Measurements from ENCODE around the gene ISL2. TPM values are rescaled to one million over a fixed set of nuclear protein-coding genes. Genes with fewer than 3 reads are reported as not detected.

The ISL2 gene
- total RNA-seq, 1 donor from 2014 or later, result not detected

DNA sequence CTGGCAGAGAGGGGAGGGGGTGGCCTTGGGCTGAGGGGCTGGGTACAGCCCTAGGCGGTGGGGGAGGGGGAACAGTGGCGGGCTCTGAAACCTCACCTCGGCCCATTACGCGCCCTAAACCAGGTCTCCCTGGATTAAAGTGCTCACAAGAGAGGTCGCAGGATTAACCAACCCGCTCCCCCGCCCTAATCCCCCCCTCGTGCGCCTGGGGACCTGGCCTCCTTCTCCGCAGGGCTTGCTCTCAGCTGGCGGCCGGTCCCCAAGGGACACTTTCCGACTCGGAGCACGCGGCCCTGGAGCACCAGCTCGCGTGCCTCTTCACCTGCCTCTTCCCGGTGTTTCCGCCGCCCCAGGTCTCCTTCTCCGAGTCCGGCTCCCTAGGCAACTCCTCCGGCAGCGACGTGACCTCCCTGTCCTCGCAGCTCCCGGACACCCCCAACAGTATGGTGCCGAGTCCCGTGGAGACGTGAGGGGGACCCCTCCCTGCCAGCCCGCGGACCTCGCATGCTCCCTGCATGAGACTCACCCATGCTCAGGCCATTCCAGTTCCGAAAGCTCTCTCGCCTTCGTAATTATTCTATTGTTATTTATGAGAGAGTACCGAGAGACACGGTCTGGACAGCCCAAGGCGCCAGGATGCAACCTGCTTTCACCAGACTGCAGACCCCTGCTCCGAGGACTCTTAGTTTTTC lies 4.9 kb downstream of the ISL2 start:
- no peak for DNase-seq (ENCODE audit: low spot score)

- DNase-seq (ENCODE audit: low spot score), result no peak
These were observed 5.4 kb downstream of the ISL2 start for GRCh38 chr15:76342058-76342381.

GRCh38 chr15:76342382-76343201 lies 6.0 kb downstream of the ISL2 start:
- no peak for DNase-seq (ENCODE audit: low spot score)

DNA sequence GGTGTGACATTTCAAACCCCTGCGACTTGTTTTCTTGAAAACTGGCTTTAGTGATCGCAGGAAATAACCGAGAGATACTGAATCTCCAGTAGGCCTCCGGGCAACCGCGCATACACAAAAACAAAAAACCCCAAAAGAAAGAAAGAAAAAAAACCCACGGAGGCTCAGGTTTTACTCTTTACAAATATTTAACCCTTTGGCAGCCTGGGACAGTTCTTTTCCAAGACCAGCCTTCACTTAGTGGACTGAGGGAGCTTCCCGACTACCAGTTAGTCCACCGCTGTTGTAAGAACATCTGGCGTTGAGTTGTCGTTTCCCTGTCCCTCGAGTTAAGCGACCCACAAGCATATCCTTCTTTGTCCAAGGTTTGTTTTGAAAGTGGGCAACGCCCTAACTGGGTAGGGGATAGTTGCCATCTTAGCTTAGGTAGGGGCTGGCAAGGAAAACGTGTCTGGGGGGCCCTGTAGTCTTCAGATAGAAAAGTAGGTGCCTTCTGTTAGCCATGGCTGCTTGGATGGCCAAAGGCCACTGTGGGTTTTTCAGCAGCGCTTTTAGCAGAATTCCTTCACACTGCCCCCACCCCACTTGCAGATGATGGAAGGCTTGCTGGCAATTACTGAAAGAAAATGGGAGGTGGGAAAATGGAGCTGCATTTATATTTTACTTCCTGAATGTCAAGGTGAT lies 6.9 kb downstream of the ISL2 start:
- no peak for DNase-seq (ENCODE audit: low spot score)

DNA sequence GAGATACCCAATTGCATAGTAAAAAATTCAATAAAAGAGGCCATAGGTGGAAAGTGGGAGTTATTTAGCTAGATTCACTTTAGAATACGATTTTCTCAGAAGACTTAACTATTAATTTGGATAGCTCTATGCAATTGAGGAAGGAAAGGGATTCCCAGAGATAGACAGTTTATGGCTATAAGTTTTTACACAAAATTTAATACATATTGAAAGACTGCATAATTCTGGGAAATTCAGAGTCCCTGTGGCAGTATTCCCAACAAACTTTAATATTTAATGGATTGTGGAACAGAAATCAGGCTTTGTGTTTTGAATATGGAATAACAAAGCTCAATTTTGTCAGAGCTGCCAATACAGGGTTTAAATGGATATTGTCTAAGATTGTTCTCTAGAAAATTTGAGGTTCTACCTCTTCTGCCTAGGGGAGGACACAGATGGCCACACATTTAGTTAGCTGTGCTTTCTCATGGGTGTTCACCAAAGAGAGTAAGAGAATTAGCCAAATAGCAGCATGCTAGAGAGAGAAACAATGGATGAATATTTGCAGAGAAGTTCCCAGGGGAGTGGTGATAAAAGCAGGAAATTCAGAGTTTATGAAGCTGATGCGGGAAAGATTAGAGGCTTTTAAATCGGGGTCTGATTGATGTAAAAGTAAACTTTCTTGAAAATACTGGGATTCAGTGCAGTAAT lies 8.5 kb downstream of the ISL2 start:
- DNase-seq (ENCODE audit: low spot score), result no peak

DNA sequence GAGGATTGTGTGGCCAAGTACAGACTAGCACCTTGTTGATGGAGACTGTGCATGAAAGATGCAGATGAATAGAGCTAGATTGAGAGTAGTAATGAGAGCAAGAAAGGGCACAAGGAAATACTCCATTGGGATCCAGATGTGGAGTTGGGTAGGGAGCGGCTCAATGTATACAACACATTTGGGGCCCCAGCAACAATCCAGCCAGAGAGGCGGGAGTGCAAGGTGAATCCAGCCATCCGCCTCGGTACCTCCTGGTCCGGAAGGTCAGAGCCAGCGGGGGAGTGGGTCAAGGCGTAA lies 9.0 kb downstream of the ISL2 start:
- DNase-seq (ENCODE audit: low spot score), result no peak

GRCh38 chr15:76345880-76346668 lies 9.5 kb downstream of the ISL2 start:
- DNase-seq (ENCODE audit: low spot score), result no peak

GRCh38 chr15:76346669-76347481 lies 10.3 kb downstream of the ISL2 start:
- DNase-seq (ENCODE audit: low spot score), result no peak

DNA sequence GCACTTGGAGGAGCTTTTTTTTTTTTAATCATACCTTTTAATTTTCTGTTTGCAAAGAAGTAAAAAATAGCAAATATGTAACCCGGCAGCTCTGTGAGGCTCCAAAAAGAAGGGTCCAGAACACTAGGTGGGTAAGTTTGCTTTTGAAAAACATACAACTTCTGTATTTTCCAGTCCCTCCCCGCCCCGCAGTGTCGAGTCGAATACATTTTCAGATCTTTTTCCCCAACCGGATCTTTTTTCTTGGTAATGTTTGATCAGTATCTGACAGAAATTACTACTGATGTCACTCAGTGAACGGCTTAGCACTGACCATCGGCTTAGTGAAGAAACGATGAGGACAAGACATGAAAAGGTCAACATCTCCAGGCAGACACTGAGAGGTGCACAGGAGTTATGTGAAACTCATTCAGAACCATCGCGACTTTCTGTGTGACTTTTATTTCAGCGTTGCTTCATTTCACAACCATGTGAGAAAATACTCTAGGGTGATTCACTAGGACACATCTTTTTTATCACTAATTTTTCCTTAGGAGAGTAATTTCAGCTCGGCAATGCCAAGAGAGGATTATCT lies 11.0 kb downstream of the ISL2 start:
- no peak for DNase-seq (ENCODE audit: low spot score)

GRCh38 chr15:76349301-76350070 lies 12.9 kb downstream of the ISL2 start:
- DNase-seq (ENCODE audit: low spot score), result no peak

GRCh38 chr15:76353023-76353577 lies 16.5 kb downstream of the ISL2 start:
- DNase-seq (ENCODE audit: low spot score), result no peak

DNA sequence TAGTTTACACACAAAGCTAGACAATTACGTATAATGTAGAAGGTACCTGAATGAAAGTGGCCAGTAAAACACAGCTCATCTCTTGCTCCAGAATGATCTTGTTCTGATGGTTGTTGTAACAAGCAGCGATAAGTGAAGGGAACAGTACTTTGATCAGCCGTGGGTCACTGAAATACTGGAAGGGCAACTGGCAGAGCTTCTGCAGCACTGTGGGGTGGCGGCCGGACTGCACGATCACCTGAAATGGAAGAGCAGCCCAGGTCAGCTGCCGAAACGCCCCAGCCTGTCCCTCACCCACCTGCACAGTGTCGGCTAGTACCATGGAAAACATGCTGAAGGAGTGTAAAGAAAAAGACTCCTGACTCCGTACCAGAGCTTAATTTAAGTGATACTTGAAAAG lies 17.3 kb downstream of the ISL2 start:
- no peak for DNase-seq (ENCODE audit: low spot score)

GRCh38 chr15:76354823-76355440 lies 18.4 kb downstream of the ISL2 start:
- DNase-seq (ENCODE audit: low spot score), result no peak

- no peak for DNase-seq (ENCODE audit: low spot score)
These were observed 21.9 kb downstream of the ISL2 start for GRCh38 chr15:76358453-76358852.

DNA sequence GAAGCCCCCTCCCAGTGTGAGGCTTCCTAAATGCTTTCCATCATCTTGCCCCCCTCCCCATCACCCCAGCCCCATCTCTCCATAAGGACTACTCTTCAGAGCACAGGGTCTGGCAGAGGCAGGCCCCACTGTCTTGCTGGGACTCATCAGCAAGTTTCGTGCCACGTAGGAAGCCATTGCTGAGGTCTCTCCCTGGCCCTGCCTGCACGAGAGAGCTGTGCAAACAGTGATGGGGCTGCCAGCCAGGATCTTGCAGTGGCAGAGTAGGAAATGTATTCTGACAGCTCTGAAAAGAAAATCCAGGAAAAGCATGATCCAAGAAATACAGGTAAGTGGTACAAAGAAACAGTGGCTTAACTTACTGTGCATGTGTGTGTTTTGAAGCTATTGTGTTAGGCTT lies 22.6 kb downstream of the ISL2 start:
- no peak for DNase-seq (ENCODE audit: low spot score)

GRCh38 chr15:76360416-76360815 lies 23.8 kb downstream of the ISL2 start:
- DNase-seq (ENCODE audit: low spot score), result no peak

DNA sequence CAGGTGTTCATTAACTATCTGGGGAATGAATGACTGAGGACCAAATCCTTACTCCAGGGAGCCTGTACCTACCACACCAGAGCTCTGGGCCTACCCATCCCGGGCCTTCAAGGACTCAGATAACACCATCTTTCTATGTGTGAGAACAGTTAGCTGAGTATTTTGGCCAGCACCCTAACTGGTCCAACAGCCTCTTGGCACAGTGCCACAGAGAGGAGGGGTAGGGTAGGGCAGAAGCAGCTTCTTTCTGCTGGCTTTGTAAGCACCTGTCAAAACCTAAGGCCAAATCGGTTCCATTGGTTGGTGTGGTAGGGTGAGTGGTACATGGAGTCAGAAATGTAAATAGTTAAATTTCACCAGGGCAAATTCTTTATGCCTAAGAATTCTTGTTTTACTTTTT lies 26.7 kb downstream of the ISL2 start:
- no peak for DNase-seq (ENCODE audit: low spot score)

- no peak for DNase-seq (ENCODE audit: low spot score)
These were observed 30.1 kb downstream of the ISL2 start for GRCh38 chr15:76366714-76367113.

DNA sequence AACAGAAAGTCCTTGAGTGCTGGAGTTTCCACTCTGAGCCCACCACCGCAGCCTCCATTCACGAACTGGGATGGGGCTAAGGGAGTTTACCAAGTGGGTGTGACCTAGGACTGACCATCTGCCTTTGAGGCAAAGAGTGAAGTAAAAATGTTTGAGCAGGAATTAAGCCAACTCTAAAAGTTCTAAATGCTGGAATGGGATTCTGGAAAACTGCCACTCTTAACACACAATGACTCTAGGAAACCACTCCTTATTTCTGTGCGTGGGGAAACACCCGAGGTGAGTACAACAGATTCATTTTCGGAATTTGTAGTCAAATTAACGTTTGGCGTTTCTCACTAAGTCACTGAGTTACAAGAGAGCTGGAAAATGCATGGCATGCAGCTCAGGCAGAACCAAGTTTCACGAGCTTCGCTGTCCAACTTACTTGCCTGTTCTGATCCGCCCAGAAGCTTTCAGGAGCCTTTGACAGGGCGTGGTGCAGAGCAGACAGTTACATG lies 31.6 kb downstream of the ISL2 start:
- DNase-seq (ENCODE audit: low spot score), result peak; percentile 40

All from umbilical cord (tissue), 2 donors.